ENCODE measurements around the gene KCNMB1. TPM values are rescaled to one million over a fixed set of nuclear protein-coding genes. Genes with fewer than 3 reads are reported as not detected.

The KCNMB1 gene
- total and polyA plus RNA-seq, 10 of the 15 experiments (the other 5 are each of a cell fraction or from before 2014, with no cell fraction given) = 1.2 to 3.6 (median 2.6) TPM

DNA sequence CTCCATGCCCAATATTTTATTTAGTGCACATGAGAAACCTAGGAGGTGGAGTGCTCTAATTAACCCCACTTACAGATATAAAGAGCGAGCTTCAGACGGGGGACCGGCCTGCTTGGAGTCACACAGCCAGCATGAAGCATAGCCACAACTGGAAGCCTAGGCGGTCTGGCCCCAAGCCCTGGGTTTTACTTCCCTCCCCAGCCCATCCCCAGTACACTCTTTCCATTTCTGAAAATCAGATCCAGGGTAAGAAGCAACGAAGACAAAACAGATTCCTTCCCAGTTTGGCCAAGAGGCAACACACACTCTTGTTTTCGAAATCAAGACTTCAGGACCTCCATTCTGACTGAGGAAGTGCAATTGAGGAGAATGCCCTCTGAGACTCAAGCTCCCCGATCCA is 27.1 kb downstream of the KCNMB1 start (continued):
- TF ChIP-seq TAF1 (IDR thresholded peaks at IDR 0.05; ENCODE audit: borderline replicate concordance, low read depth, low read length) (no peak), MTA2 (IDR thresholded peaks at IDR 0.05; ENCODE audit: low read depth) (no peak), YBX1 (IDR thresholded peaks at IDR 0.05) (no peak), RB1 (IDR thresholded peaks at IDR 0.05; ENCODE audit: borderline replicate concordance) (no peak)

DNA sequence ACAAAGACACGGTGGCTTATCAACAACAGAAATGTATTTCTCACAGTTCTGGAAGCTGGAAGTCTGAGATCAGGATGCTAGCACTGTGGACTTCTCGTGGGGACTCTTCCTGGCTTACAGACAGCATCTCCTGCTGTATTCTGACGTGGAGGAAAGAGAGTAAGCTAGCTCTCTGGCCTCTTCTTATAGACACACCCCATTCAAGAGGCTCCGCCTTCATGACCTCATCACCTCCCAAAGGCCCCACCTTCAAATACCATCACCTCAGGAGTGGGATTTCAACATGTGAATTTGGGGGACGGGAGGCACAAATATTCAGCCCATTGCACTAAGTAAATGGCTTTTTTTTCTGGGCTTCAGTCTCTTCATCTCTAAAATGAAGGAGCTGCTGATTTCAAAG is 27.6 kb downstream of the KCNMB1 start:
- FAIRE-seq = no peak
- WGBS (ENCODE audit: insufficient coverage, insufficient replicate concordance, low lambda C conversion rate, missing lambda C conversion rate) = 29% methylated on average over 5 of the region's 5 CpGs
- no peaks in the 10 kb centered on the region for H3K27me3 ChIP-seq (replicated peaks in 1 of 2; ENCODE audit: control insufficient read depth in 2 of 2, insufficient read depth in 2 of 2, low read length in 1 of 2)
- intact Hi-C loops (cut with micrococcal nuclease; ENCODE audit: unreplicated experiment) (no loop called here), in situ Hi-C loops (cut with MboI) (no loop called here)
- POLR2A ChIA-PET = no interaction called here
- BruUV-seq (replicated peaks) = no TSS peak
- H3K27ac ChIP-seq (ENCODE audit: control insufficient read depth, insufficient read depth) = no peak overlapping the region
- no peak overlapping the region for H3K9ac ChIP-seq (ENCODE audit: control insufficient read depth, insufficient read depth, low read length)
- CTCF ChIA-PET = interaction anchor here (0.8 to 2.1 kb wide), 5 partner anchors 10 to 135 kb away, joined by 3 to 11 read pairs (median 3); no protein-coding TSS in a partner anchor
- SMC1A ChIA-PET (ENCODE audit: uncharacterized antibody, unreplicated experiment) = interaction anchor here (0.7 to 0.9 kb wide), 3 partner anchors 8 to 72 kb away, joined by 3 read pairs; no protein-coding TSS in a partner anchor
- DNase-seq (ENCODE audit: low read depth, low spot score) = no peak
- peaks cover 6% of the 10 kb centered on the region for H3K4me1 ChIP-seq (ENCODE audit: control insufficient read depth, insufficient read depth, low read length)
- no peak for ATAC-seq
- RAD21 ChIA-PET (ENCODE audit: unreplicated experiment) = interaction anchor here (0.7 kb wide), 1 partner anchor 136 kb away, joined by 3 read pairs; no protein-coding TSS in a partner anchor
- no peaks in the 10 kb centered on the region for H3K9me3 ChIP-seq (replicated peaks; ENCODE audit: control insufficient read depth, insufficient read depth, low read length)
- H2AFZ ChIP-seq (ENCODE audit: control insufficient read depth, low read depth, low read length) = no peak overlapping the region
- no peaks in the 10 kb centered on the region for H3K79me2 ChIP-seq (ENCODE audit: control insufficient read depth, insufficient read depth, low read length)
- H4K20me1 ChIP-seq (ENCODE audit: control insufficient read depth, insufficient read depth) = no peaks in the 10 kb centered on the region
- H3K36me3 ChIP-seq (ENCODE audit: control insufficient read depth in 2 of 2, insufficient read depth in 2 of 2, low read length in 1 of 2) = no peaks in the 10 kb centered on the region
- no peak overlapping the region for H3K4me2 ChIP-seq (ENCODE audit: control insufficient read depth, insufficient read depth)
- no peak overlapping the region for H3K4me3 ChIP-seq
- TF ChIP-seq PML (IDR thresholded peaks at IDR 0.05; ENCODE audit: low read length) (no peak), RB1 (IDR thresholded peaks at IDR 0.05; ENCODE audit: borderline replicate concordance) (no peak), YBX1 (IDR thresholded peaks at IDR 0.05) (no peak), KLF5 (IDR thresholded peaks at IDR 0.05; ENCODE audit: partially characterized antibody) (no peak), SMAD5 (IDR thresholded peaks at IDR 0.05; ENCODE audit: low read depth) (no peak), PAX5 (IDR thresholded peaks at IDR 0.05; ENCODE audit: borderline replicate concordance, low read depth, low read length) (no peak), TCF12 (IDR thresholded peaks at IDR 0.05; ENCODE audit: low read depth, low read length) (no peak), NBN (IDR thresholded peaks at IDR 0.05) (no peak), CBFB (IDR thresholded peaks at IDR 0.05; ENCODE audit: low read depth) (no peak), YY1 (IDR thresholded peaks at IDR 0.05; ENCODE audit: low read depth, low read length) (no peak), EED (IDR thresholded peaks at IDR 0.05; ENCODE audit: low read depth) (no peak), TCF7 (IDR thresholded peaks at IDR 0.05; ENCODE audit: borderline replicate concordance) (no peak), ZNF274 (IDR thresholded peaks at IDR 0.05; ENCODE audit: insufficient read depth, insufficient read length) (no peak), KAT2A (conservative IDR thresholded peaks at IDR 0.05; ENCODE audit: control insufficient read depth, low read depth, low read length) (no peak), RCOR1 (conservative IDR thresholded peaks at IDR 0.05; ENCODE audit: low read depth, low read length) (no peak)
- TF ChIP-seq, protein P1, sequence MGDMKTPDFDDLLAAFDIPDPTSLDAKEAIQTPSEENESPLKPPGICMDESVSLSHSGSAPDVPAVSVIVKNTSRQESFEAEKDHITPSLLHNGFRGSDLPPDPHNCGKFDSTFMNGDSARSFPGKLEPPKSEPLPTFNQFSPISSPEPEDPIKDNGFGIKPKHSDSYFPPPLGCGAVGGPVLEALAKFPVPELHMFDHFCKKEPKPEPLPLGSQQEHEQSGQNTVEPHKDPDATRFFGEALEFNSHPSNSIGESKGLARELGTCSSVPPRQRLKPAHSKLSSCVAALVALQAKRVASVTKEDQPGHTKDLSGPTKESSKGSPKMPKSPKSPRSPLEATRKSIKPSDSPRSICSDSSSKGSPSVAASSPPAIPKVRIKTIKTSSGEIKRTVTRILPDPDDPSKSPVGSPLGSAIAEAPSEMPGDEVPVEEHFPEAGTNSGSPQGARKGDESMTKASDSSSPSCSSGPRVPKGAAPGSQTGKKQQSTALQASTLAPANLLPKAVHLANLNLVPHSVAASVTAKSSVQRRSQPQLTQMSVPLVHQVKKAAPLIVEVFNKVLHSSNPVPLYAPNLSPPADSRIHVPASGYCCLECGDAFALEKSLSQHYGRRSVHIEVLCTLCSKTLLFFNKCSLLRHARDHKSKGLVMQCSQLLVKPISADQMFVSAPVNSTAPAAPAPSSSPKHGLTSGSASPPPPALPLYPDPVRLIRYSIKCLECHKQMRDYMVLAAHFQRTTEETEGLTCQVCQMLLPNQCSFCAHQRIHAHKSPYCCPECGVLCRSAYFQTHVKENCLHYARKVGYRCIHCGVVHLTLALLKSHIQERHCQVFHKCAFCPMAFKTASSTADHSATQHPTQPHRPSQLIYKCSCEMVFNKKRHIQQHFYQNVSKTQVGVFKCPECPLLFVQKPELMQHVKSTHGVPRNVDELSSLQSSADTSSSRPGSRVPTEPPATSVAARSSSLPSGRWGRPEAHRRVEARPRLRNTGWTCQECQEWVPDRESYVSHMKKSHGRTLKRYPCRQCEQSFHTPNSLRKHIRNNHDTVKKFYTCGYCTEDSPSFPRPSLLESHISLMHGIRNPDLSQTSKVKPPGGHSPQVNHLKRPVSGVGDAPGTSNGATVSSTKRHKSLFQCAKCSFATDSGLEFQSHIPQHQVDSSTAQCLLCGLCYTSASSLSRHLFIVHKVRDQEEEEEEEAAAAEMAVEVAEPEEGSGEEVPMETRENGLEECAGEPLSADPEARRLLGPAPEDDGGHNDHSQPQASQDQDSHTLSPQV (IDR thresholded peaks at IDR 0.05) = no peak
- TF ChIP-seq, protein P2, sequence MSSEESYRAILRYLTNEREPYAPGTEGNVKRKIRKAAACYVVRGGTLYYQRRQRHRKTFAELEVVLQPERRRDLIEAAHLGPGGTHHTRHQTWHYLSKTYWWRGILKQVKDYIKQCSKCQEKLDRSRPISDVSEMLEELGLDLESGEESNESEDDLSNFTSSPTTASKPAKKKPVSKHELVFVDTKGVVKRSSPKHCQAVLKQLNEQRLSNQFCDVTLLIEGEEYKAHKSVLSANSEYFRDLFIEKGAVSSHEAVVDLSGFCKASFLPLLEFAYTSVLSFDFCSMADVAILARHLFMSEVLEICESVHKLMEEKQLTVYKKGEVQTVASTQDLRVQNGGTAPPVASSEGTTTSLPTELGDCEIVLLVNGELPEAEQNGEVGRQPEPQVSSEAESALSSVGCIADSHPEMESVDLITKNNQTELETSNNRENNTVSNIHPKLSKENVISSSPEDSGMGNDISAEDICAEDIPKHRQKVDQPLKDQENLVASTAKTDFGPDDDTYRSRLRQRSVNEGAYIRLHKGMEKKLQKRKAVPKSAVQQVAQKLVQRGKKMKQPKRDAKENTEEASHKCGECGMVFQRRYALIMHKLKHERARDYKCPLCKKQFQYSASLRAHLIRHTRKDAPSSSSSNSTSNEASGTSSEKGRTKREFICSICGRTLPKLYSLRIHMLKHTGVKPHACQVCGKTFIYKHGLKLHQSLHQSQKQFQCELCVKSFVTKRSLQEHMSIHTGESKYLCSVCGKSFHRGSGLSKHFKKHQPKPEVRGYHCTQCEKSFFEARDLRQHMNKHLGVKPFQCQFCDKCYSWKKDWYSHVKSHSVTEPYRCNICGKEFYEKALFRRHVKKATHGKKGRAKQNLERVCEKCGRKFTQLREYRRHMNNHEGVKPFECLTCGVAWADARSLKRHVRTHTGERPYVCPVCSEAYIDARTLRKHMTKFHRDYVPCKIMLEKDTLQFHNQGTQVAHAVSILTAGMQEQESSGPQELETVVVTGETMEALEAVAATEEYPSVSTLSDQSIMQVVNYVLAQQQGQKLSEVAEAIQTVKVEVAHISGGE (CRISPR knock-in tag; IDR thresholded peaks at IDR 0.05) = no peak
